Activated CD4-positive, alpha-beta T cell treated with anti-CD3 and anti-CD28 coated beads for 36 hours (primary cell): ENCODE results near the gene TBRG4. TPM values are rescaled to one million over a fixed set of nuclear protein-coding genes. Genes with fewer than 3 reads are reported as not detected.
A peak's percentile ranks its signal among the peaks of the same experiment; 100 is the strongest.
"Not testable (repeated sequence)": the region's sequence is repeated elsewhere in the genome, so short reads cannot be mapped to it uniquely, and the experiment has no call there.

ENCODE experiments used
- ATAC-seq: fragments of 200-7000 bp; cut with Tn5 transposase; one replicate; pipeline ENCODE4 v1.10.0; 2021; ENCODE audit warnings: mild to moderate bottlenecking, moderate library complexity
- CTCF ChIA-PET: fragments of 350-600 bp; sonication (Branson Sonifier 250); formaldehyde crosslinking; loops from one replicate; lab custom pipeline; 2021; ENCODE audit warnings: antibody characterized with exemption; lab: Charles Lee
- POLR2A ChIA-PET: fragments of 350-600 bp; sonication (Branson Sonifier 250); formaldehyde crosslinking; loops from one replicate; lab custom pipeline; 2021; ENCODE audit warnings: antibody characterized with exemption, inconsistent platforms; lab: Charles Lee
- DNase-seq: peaks from one replicate; pipeline ENCODE4 v3.0.0-alpha.2; 2020
- H3K27ac Mint-ChIP-seq: one replicate; pipeline ENCODE4 v1.8.0; 2021; ENCODE audit warnings: mixed read lengths
- H3K27me3 Mint-ChIP-seq: one replicate; pipeline ENCODE4 v1.8.0; 2021; ENCODE audit warnings: mixed read lengths
- H3K36me3 Mint-ChIP-seq: one replicate; pipeline ENCODE4 v1.8.0; 2021; ENCODE audit warnings: low read depth, mixed read lengths
- H3K4me1 Mint-ChIP-seq: one replicate; pipeline ENCODE4 v1.8.0; 2021; ENCODE audit warnings: mixed read lengths
- H3K4me3 Mint-ChIP-seq: one replicate; pipeline ENCODE4 v1.8.0; 2021; ENCODE audit warnings: mild to moderate bottlenecking, moderate library complexity, mixed read lengths
- H3K9me3 Mint-ChIP-seq: one replicate; pipeline ENCODE4 v1.8.0; 2021; ENCODE audit warnings: low read depth, mixed read lengths
- intact Hi-C, 2 experiments: fragments of 100-400 bp; cut with DNase I in 1 of 2; cut with micrococcal nuclease in 1 of 2; formaldehyde crosslinking; loops; one replicate each; pipeline versions ENCODE4 v1.14.2 to v1.15.1; 2022 to 2024; cut with DNase I, micrococcal nuclease
- total RNA-seq, 2 experiments: library from RNA; stranded (reverse); gene quantifications; one replicate each; pipeline ENCODE4 v1.2.3, GENCODE V29; 2021

The TBRG4 gene
- total RNA-seq, 2 experiments from 2014 or later = 158 to 163 TPM

- Mint-ChIP-seq H3K27me3 (peaks cover 2% of the 10 kb centered on the region), H3K9me3 (no peaks in the 10 kb centered on the region), H3K36me3 (peaks cover 16% of the 10 kb centered on the region), H3K4me3 (no peak overlapping the region), H3K27ac (no peak overlapping the region), H3K4me1 (peaks cover 9% of the 10 kb centered on the region)
- DNase-seq (no peak), ATAC-seq (no peak)
- POLR2A ChIA-PET = no interaction called here
- CTCF ChIA-PET = interaction anchor here (0.9 to 6.9 kb wide), 4 partner anchors 21 to 258 kb away, joined by 3 to 37 read pairs (median 14); no protein-coding TSS in a partner anchor
- intact Hi-C loops = no loop called here
These were observed 3.4 kb upstream of the TBRG4 start for GRCh38 chr7:45114926-45115325.

- CTCF ChIA-PET = interaction anchor here (0.8 to 6.9 kb wide), 4 partner anchors 11 to 257 kb away, joined by 3 to 37 read pairs (median 14); no protein-coding TSS in a partner anchor
- ATAC-seq, H3K27me3 Mint-ChIP-seq, H3K9me3 Mint-ChIP-seq, POLR2A ChIA-PET, H3K4me3 Mint-ChIP-seq, DNase-seq, H3K27ac Mint-ChIP-seq, intact Hi-C loops: not testable (repeated sequence)
- Mint-ChIP-seq H3K4me1 (peaks cover 11% of the 10 kb centered on the region), H3K36me3 (peaks cover 19% of the 10 kb centered on the region)
These were observed 2.8 kb upstream of the TBRG4 start for GRCh38 chr7:45114257-45114656.

- ATAC-seq (no peak), DNase-seq (no peak)
- Mint-ChIP-seq H3K36me3 (peaks cover 34% of the 10 kb centered on the region), H3K27ac (peak overlapping the region; percentile 96), H3K4me3 (peak overlapping the region; percentile 94), H3K4me1 (peaks cover 25% of the 10 kb centered on the region), H3K9me3 (no peaks in the 10 kb centered on the region), H3K27me3 (peaks cover 2% of the 10 kb centered on the region)
- intact Hi-C loops = no loop called here
- ChIA-PET CTCF (interaction anchor here (1.4 to 6.9 kb wide), 3 partner anchors 11 to 139 kb away, joined by 3 to 37 read pairs (median 22); no protein-coding TSS in a partner anchor), POLR2A (interaction anchor here (1.2 to 1.5 kb wide), 2 partner anchors 26 to 132 kb away, joined by 3 to 7 read pairs; no protein-coding TSS in a partner anchor)
These were observed 1.2 kb upstream of the TBRG4 start for GRCh38 chr7:45112648-45113047.

DNA sequence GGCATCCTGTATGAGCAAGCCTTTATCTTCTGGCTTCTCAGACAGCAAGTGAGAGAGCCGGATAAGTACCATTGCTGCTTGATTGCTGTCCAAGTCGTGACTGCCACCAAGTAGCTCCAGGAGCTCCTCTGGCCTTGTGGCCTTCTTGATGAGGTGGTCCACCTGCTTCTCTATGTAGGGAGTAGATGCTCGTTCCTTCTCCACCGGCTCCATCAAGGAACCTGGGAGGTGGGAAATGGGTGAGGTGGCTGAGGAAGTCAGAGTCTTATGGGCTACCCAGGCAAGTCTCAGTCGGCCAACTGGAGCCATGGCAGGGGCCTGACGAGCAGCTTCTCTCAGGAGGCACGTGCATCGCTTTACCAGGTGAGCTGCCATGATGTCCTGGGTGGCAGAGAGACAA lies 2.6 kb downstream of the TBRG4 start:
- H3K4me1 Mint-ChIP-seq = peaks cover 41% of the 10 kb centered on the region
- H3K27ac Mint-ChIP-seq = peak overlapping the region; percentile 82
- intact Hi-C loops = no loop called here
- no peak for ATAC-seq
- H3K4me3 Mint-ChIP-seq = peak overlapping the region; percentile 94
- H3K36me3 Mint-ChIP-seq = peaks cover 57% of the 10 kb centered on the region
- no peaks in the 10 kb centered on the region for H3K27me3 Mint-ChIP-seq
- H3K9me3 Mint-ChIP-seq = no peaks in the 10 kb centered on the region
- no peak for DNase-seq
- ChIA-PET POLR2A (no interaction called here), CTCF (interaction anchor here (0.8 kb wide), 1 partner anchor 52 kb away, joined by 3 read pairs; no protein-coding TSS in a partner anchor)

- peaks cover 38% of the 10 kb centered on the region for H3K4me1 Mint-ChIP-seq
- no peak for ATAC-seq
- CTCF ChIA-PET = no interaction called here
- peaks cover 66% of the 10 kb centered on the region for H3K36me3 Mint-ChIP-seq
- intact Hi-C loops = no loop called here
- H3K9me3 Mint-ChIP-seq = no peaks in the 10 kb centered on the region
- peak overlapping the region; percentile 71 for H3K27ac Mint-ChIP-seq
- no peaks in the 10 kb centered on the region for H3K27me3 Mint-ChIP-seq
- peak overlapping the region; percentile 94 for H3K4me3 Mint-ChIP-seq
- POLR2A ChIA-PET = no interaction called here
- no peak for DNase-seq
These were observed 4.1 kb downstream of the TBRG4 start for GRCh38 chr7:45107356-45107755.

- ChIA-PET POLR2A (no interaction called here), CTCF (interaction anchor here (0.6 kb wide), 1 partner anchor 129 kb away, joined by 3 read pairs; no protein-coding TSS in a partner anchor)
- Mint-ChIP-seq H3K27ac (no peak overlapping the region), H3K36me3 (peaks cover 72% of the 10 kb centered on the region), H3K4me3 (no peak overlapping the region), H3K9me3 (no peaks in the 10 kb centered on the region), H3K27me3 (no peaks in the 10 kb centered on the region), H3K4me1 (peaks cover 38% of the 10 kb centered on the region)
- DNase-seq (no peak), ATAC-seq (no peak)
- intact Hi-C loops = no loop called here
These were observed 4.7 kb downstream of the TBRG4 start for GRCh38 chr7:45106820-45107219.

- peak; percentile 18 for ATAC-seq
- Mint-ChIP-seq H3K4me1 (peaks cover 38% of the 10 kb centered on the region), H3K9me3 (no peaks in the 10 kb centered on the region), H3K4me3 (no peak overlapping the region), H3K27ac (no peak overlapping the region), H3K36me3 (peaks cover 72% of the 10 kb centered on the region), H3K27me3 (no peaks in the 10 kb centered on the region)
- POLR2A ChIA-PET = interaction anchor here (0.6 to 0.9 kb wide), 2 partner anchors 82 to 257 kb away, joined by 3 to 4 read pairs; partner anchors contain the start of gene H2AZ2
- CTCF ChIA-PET = interaction anchor here (0.6 to 1.0 kb wide), 2 partner anchors 13 to 540 kb away, joined by 3 read pairs; no protein-coding TSS in a partner anchor
- DNase-seq = no peak
- intact Hi-C loops = no loop called here
These were observed 5.8 kb downstream of the TBRG4 start for GRCh38 chr7:45105588-45106188.

- intact Hi-C loops = no loop called here
- Mint-ChIP-seq H3K27ac (no peak overlapping the region), H3K4me3 (no peak overlapping the region), H3K4me1 (peaks cover 33% of the 10 kb centered on the region), H3K9me3 (no peaks in the 10 kb centered on the region), H3K36me3 (peaks cover 71% of the 10 kb centered on the region), H3K27me3 (no peaks in the 10 kb centered on the region)
- no peak for DNase-seq
- ChIA-PET CTCF (interaction anchor here (0.6 to 1.0 kb wide), 4 partner anchors 12 to 539 kb away, joined by 3 to 4 read pairs (median 4); partner anchors contain the start of gene MYO1G), POLR2A (interaction anchor here (0.6 to 0.9 kb wide), 2 partner anchors 82 to 257 kb away, joined by 3 to 4 read pairs; partner anchors contain the start of gene H2AZ2)
- no peak for ATAC-seq
These were observed 6.5 kb downstream of the TBRG4 start for GRCh38 chr7:45104844-45105587.

- ChIA-PET CTCF (interaction anchor here (1.0 kb wide), 1 partner anchor 12 kb away, joined by 3 read pairs; no protein-coding TSS in a partner anchor), POLR2A (interaction anchor here (0.5 kb wide), 1 partner anchor 27 kb away, joined by 3 read pairs; no protein-coding TSS in a partner anchor)
- no peaks in the 10 kb centered on the region for H3K27me3 Mint-ChIP-seq
- H3K9me3 Mint-ChIP-seq = no peaks in the 10 kb centered on the region
- H3K36me3 Mint-ChIP-seq = peaks cover 70% of the 10 kb centered on the region
- H3K4me1 Mint-ChIP-seq = peaks cover 30% of the 10 kb centered on the region
- DNase-seq (no peak), ATAC-seq (no peak)
- H3K4me3 Mint-ChIP-seq = no peak overlapping the region
- intact Hi-C loops = no loop called here
- H3K27ac Mint-ChIP-seq = no peak overlapping the region
These were observed 7.3 kb downstream of the TBRG4 start for GRCh38 chr7:45103958-45104843.

DNA sequence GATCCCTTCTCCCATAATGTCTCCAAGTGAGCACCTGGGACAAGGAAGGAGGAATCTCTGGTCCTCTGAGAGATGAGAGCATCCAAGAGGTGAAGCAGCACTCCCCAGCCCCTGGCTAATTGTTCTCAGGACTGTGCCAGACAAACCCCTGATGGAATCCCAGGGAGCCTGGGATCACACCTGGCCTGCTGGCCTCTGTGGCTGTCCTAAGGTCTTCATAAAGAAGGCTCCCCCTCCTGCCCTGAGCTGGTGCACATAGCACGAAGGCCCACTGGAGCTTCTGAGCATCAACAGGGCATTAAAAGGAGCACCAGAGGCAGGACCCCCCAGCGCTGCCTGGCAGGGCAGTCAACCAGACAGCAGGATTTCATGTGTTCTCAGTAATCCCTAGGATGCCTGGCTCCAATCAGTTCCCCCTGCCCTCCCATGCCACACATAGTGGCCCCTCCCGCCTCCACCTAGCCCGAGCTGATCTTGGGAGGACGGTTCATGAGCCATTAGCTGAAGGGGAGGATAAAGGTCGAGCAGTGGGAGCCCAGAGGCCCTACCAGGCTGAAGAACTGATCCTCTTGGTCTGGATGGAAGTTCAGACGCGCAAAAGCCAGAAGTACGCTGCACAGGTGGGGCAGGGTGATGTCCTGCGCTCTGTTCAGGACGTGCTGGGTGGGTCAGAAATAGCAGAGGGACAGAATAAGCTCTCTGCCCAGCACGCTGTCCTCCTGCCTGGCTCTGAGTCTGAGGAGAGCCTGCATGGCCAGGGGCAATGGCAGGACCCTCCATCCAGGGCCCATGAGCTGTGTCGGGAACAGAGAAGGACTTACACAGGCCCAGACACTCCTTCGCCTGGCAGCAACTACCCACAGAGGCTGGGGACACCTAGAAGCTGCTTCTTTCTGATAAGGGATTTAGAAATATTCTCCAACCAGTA lies 8.4 kb downstream of the TBRG4 start:
- no peaks in the 10 kb centered on the region for H3K27me3 Mint-ChIP-seq
- intact Hi-C loops = no loop called here
- H3K4me1 Mint-ChIP-seq = peaks cover 20% of the 10 kb centered on the region
- no peaks in the 10 kb centered on the region for H3K9me3 Mint-ChIP-seq
- POLR2A ChIA-PET = interaction anchor here (0.5 kb wide), 1 partner anchor 28 kb away, joined by 3 read pairs; no protein-coding TSS in a partner anchor
- DNase-seq (no peak), ATAC-seq (no peak)
- CTCF ChIA-PET = interaction anchor here (0.7 to 1.6 kb wide), 2 partner anchors 33 to 127 kb away, joined by 3 read pairs; no protein-coding TSS in a partner anchor
- no peak overlapping the region for H3K27ac Mint-ChIP-seq
- H3K36me3 Mint-ChIP-seq = peaks cover 59% of the 10 kb centered on the region
- no peak overlapping the region for H3K4me3 Mint-ChIP-seq
